HG03175 (cell line): ENCODE data around the gene ZFP91.

Experiments
- ATAC-seq: cut with Tn5 transposase; IDR thresholded peaks from one replicate; pipeline ENCODE4 v1.9.1; 2021; ENCODE audit warnings: mild to moderate bottlenecking, moderate library complexity; ENCODE audit not compliant: unreplicated experiment

Gene ZFP91

GRCh38 chr11:58626934-58627483, 48.1 kb downstream of the ZFP91 start:
- no peak for ATAC-seq

- ATAC-seq = no peak
Measured at GRCh38 chr11:58628446-58628845, 49.6 kb downstream of the ZFP91 start.

GRCh38 chr11:58629857-58630256, 51.0 kb downstream of the ZFP91 start:
- ATAC-seq = no peak

GRCh38 chr11:58631378-58631777, 52.5 kb downstream of the ZFP91 start:
- no peak for ATAC-seq

DNA sequence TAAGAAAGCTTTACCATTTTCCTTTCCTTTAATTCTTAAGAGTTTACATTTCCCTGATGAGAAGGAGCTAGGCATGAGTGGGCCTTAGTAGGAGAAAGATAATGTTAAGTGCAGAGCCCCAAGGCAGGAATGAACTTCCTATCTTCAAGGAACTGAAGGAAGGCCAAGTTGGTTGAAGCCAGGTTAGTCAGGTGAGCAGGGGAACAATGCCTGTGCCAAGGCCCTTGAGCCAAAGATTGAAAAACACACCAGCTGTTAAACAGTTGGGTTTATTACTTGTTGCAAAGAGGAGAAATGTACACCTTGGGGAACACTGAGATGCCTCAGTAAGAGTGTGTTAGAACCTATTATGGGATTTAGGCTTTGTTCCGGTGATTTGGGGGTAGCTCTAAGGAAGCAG, 53.6 kb downstream of the ZFP91 start:
- no peak for ATAC-seq

DNA sequence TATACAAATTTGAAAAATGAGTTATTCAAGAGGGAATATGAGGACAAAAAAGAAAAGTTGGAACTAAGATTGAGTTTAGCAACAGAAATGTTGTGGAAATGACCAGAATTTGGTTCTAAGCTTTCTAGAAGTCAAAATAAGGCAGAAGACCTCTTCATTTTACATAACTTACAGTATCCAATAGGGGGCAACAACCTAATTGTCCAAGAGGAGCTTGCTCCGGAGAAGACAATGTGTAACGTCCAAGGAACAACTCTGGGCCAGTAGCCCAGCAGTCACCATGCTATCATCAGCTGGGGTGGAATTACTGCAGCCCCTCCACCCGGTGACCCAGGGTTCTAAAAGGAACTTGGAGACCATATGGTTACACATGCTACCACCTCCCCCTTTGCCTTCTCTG, 57.7 kb downstream of the ZFP91 start:
- no peak for ATAC-seq

DNA sequence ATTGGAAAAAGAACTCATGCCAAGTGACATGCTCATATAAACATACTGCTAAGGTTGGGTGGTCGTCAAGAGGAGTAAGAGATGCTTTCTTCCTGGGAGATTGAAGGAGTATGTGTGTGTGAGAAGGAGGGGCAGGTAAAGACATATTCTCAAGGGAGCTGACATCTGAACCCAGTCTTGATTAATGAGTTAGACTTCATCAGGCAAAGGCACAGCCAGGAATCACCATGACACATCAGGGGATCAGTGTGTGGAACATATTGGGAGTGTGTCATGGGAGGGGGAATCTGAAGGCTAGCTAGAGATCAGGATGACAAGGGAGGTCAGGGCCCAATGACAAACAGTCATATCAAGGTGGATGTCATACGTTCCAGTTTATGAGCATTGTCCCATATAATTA, 58.5 kb downstream of the ZFP91 start:
- no peak for ATAC-seq

DNA sequence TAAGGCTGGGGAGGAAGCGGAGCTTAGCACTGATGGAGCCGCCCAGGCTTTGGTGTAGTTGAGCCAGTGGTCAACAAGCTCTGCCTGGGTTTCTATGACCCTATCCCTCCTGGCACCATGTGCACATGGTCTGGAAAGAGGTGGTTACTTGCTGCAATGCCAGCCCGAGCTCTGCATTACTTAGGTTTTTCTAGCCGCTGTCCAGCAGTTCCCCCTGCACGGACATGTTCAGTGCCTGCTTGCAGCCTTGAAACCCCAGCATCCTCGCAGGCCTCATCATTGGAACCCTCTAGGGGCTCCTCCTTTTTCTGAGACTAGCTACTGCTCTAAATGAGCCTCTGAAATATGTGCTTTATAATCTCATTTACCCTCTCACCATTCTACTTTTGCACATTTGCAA, 60.2 kb downstream of the ZFP91 start:
- ATAC-seq = no peak

- no peak for ATAC-seq
Measured at GRCh38 chr11:58639669-58640068, 60.8 kb downstream of the ZFP91 start.

- peak; percentile 48 for ATAC-seq
Measured at GRCh38 chr11:58640386-58641023, 61.6 kb downstream of the ZFP91 start.

GRCh38 chr11:58641341-58641740, 62.5 kb downstream of the ZFP91 start:
- no peak for ATAC-seq

DNA sequence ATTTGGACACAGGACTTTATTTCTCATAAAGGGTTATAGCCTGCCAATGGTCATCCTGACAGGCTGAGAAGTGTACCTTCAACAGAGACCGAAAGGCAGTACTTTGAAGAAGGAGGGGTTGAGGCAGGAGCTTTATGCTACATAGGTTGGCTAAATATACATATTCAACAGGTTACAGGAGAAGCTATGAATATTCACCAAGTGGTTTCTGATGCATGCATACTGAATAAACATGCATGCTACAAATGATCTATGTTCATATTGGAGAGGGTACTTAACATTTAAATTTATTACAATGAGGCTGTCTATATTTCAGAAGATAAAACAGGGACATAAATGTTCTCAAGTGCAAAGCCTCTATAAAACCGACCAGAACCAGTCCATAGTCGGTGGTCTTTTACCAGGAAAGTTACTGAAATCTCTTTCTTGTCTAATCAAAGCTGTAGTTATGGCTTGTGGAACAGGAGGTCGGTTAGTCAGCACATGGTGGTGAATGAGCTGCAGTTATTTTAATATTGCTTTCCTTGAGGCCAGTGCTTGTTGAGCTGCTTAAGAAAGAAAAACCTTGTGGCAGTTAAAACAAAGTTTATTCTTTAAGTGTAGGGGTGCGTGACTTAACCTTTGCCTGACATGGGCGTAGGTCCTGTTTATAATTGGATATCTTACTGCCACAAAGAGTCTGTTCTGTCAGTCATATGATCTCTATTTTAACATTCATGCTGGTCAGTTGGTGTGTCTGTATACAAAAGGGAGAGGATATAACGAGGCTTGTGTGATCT, 63.1 kb downstream of the ZFP91 start:
- no peak for ATAC-seq

DNA sequence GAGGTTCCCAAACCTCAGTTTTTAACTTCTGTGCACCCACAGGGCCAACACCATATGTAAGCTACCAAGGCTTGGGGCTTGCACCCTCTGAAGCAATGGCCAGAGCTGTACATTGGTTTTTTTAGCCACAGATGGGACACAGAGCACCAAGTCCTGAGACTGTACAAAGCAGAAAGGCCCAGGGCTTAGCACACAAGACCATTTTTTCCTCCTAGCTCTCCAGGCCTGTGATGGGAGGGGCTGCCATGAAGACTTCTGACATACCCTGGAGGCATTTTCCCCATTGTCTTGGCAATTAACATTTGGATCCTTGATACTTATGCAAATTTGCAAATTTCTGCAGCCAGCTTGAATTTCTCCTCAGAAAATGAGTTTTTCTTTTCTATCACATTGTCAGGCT, 67.0 kb downstream of the ZFP91 start:
- no peak for ATAC-seq

DNA sequence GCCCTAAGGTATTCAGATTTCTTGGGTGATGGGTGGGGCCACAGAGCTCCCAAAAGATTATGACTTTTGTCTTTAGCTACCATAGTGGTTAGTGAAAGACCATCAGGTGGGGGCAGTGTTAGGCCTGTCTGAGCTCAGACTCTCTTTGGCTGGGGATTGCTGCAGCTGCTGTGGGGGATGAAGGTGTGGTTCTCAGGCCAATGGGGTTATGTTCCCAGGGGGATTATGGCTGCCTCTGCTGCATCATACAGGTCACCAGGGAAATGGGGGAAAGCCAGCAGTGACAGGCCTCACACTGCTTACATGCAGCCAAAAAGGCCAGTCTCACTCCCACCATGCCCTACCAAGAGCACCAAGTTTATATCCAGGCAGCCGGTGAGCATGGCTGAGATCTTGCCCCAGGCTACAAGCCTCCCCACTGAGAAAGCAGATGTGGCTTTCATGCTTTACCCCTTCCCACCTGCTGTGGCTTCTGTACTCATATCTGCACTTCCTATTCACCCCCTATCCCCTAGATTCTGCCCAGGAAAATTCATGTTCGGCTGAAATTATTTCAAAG, 68.4 kb downstream of the ZFP91 start:
- ATAC-seq = peak; percentile 84

GRCh38 chr11:58647866-58648265, 69.0 kb downstream of the ZFP91 start:
- ATAC-seq = no peak

DNA sequence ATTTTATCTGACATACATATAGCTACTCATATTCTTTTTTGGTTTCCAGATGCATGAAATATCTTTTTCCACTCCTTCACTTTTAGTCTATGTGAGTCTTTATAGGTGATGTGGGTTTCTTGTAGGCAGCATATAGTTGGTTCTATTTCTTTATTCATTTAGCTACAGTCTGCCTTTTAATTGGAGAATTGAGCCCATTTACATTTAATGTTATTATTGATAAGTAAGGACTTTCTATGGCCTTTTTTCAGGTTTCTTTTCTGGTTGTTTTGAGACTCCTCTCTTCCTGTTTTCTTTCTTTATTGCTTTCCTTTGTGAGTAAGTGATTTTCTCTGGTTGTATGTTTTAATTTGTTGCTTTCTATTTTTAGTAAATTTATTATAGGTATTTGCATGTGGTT, 70.8 kb downstream of the ZFP91 start:
- no peak for ATAC-seq

DNA sequence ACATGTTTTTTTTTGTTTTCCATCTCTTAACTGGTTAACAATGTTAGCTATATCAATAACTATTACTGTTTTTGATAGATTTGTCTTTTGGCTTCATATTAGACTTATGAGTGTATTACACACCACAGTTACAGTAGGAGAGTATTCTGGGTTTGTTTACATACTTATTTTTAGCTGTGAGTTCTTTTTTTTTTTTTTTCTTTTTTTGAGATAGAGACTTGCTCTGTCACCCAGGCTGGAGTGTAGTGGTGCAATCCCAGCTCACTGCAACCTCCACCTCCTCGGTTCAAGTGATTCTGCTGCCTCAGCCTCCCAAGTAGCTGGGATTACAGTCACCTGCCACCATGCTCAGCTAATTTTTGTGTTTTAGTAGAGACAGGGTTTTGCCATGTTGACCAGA, 71.6 kb downstream of the ZFP91 start:
- no peak for ATAC-seq

DNA sequence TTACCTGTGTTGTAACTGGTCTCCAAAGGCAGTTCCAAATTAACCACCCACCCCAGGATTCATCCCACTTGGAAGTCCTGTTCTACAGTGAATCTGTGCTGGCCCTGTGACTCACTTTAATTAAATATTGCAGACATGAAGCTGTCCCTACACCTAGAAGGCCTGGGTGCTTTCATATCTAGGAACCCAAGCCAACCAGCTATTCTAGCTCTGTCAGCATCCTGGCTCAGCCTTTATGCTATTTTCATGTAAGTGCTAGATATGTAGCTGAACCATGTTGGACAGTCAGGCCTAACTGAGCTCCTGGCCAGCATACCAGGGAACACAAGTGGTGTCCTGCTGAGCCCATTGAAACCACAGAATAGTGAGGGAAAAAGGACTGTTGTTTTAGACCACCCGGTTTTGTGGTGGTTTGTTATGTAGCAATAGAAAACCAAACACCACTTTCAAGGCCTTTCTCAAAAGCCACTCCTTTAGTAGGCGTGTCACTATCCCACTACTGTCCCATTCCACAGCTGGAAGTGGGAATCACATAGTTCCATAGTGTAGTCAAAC, 73.9 kb downstream of the ZFP91 start:
- no peak for ATAC-seq

DNA sequence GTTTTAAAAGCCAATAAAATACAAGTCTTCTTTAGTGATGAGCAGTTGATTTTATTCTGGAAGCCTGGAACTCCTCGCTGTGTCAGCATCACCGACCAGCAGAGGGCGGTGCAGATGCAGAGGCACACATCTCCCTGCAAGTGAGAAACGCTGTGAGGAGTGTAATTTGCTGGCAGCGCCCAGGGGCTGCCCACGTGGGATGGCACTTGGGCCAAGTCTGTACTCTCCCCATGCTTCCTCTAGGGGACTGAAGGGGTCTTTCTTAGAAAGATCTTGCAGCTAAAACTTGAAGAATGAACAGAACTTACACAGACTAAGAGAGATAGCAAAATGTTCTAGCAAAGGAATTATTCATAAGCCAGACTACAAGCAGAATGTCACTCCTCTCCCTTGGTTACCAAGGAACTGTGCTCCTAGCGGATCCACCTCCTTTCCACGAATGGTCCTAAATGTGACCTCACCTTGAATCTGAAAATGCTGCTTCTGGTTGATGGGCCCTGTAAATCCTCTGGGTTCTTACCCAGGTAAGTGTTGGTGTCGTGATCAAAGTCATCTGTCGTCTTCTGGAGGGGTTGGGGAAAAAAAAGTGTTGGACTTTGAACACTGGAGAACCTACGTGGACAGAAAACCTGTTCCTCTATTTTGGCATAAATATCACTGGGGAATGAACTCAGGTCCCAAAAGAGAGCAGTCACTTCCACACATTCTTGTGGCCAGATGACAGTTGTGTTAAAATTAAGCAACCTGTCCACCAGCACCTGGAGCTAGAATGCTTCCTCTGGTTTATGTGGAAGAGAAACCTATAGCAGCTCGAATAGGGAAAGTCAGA, 75.4 kb downstream of the ZFP91 start:
- peak; percentile 97 for ATAC-seq

DNA sequence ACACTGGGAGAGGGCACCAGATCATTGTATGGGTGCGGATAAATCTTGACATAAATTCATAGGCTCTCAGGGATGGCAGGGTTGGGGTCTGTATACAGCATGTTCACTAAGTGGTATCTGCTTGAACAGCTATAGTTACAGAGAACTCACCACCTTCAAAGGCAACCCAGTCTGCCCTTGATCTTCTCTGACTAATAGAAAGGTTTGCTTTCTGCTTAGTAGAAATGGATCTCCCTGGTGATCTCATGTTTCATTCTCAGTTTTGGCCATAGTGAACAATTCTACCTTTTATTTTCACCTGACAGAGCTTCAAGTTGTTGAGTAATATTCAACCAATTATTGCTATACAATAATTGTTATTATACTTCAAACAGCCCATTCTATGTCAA, 76.0 kb downstream of the ZFP91 start:
- ATAC-seq = no peak

DNA sequence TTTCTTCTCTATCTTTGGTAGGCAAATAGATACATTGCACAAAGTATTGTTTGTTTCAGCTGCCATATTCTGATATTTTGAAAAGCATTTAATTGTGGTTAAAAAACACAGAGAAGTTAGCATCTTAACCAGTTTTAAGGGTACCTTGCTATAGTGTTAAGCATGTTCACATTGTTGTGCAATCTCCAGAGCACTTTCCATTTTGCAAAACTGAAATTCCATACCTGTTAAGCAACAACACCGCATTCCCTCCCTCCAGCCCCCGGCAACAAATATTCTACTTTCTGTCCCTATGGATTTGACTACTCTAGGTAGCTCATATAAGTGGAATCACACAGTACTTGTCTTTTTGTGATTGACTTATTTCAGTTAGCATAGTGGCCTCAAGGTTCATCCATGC, 77.5 kb downstream of the ZFP91 start:
- no peak for ATAC-seq
